A204.1 (cell line): Measurements from ENCODE around the gene ADCY2.

Source experiments
- FAIRE-seq: peaks from 2 replicates; lab custom pipeline; 2012; peaks lifted over from hg19 to GRCh38; lab: Jason Lieb, UNC

ADCY2 gene

GRCh38 chr5:7668161-7668560 lies 272.2 kb downstream of the ADCY2 start:
- FAIRE-seq = no peak

- FAIRE-seq = no peak
Measured at GRCh38 chr5:7668627-7669026, 272.7 kb downstream of the ADCY2 start.

GRCh38 chr5:7671381-7671993 lies 275.5 kb downstream of the ADCY2 start:
- no peak for FAIRE-seq

- no peak for FAIRE-seq
Measured at GRCh38 chr5:7673658-7674057, 277.7 kb downstream of the ADCY2 start.

GRCh38 chr5:7676455-7676854 lies 280.5 kb downstream of the ADCY2 start:
- FAIRE-seq = no peak

- no peak for FAIRE-seq
Measured at GRCh38 chr5:7678030-7678429, 282.1 kb downstream of the ADCY2 start.

- no peak for FAIRE-seq
Measured at GRCh38 chr5:7679663-7680062, 283.7 kb downstream of the ADCY2 start.

- no peak for FAIRE-seq
Measured at GRCh38 chr5:7680260-7680659, 284.3 kb downstream of the ADCY2 start.

- FAIRE-seq = no peak
Measured at GRCh38 chr5:7682379-7682778, 286.4 kb downstream of the ADCY2 start.

- no peak for FAIRE-seq
Measured at GRCh38 chr5:7683753-7684152, 287.8 kb downstream of the ADCY2 start.

GRCh38 chr5:7684826-7685225 lies 288.9 kb downstream of the ADCY2 start:
- no peak for FAIRE-seq

GRCh38 chr5:7686794-7687193 lies 290.9 kb downstream of the ADCY2 start:
- FAIRE-seq = no peak

GRCh38 chr5:7690557-7690956 lies 294.6 kb downstream of the ADCY2 start:
- no peak for FAIRE-seq

GRCh38 chr5:7705261-7705660 lies 309.3 kb downstream of the ADCY2 start:
- FAIRE-seq = no peak

- no peak for FAIRE-seq
Measured at GRCh38 chr5:7705736-7706135, 309.8 kb downstream of the ADCY2 start.

- FAIRE-seq = no peak
Measured at GRCh38 chr5:7706256-7706655, 310.3 kb downstream of the ADCY2 start.

- FAIRE-seq = no peak
Measured at GRCh38 chr5:7714119-7714518, 318.2 kb downstream of the ADCY2 start.

GRCh38 chr5:7714697-7715096 lies 318.8 kb downstream of the ADCY2 start:
- FAIRE-seq = no peak

GRCh38 chr5:7717691-7718090 lies 321.8 kb downstream of the ADCY2 start:
- FAIRE-seq = no peak

- no peak for FAIRE-seq
Measured at GRCh38 chr5:7728076-7728475, 332.1 kb downstream of the ADCY2 start.

GRCh38 chr5:7741415-7742065 lies 345.6 kb downstream of the ADCY2 start:
- no peak for FAIRE-seq

GRCh38 chr5:7742241-7742656 lies 346.3 kb downstream of the ADCY2 start:
- no peak for FAIRE-seq

GRCh38 chr5:7745882-7746610 lies 350.1 kb downstream of the ADCY2 start:
- FAIRE-seq = peak; percentile 87

GRCh38 chr5:7747728-7748127 lies 351.8 kb downstream of the ADCY2 start:
- no peak for FAIRE-seq
